GM18909 (cell line): ENCODE measurements around the gene LNPEP.
"Not testable (repeated sequence)": the region's sequence is repeated elsewhere in the genome, so short reads cannot be mapped to it uniquely, and the experiment has no call there.

Experiments used
- ATAC-seq: cut with Tn5 transposase; IDR thresholded peaks from one replicate; pipeline ENCODE4 v1.9.1; 2021; ENCODE audit warnings: mild to moderate bottlenecking; ENCODE audit not compliant: unreplicated experiment, poor library complexity

LNPEP gene

GRCh38 chr5:96928931-96929708, 6.8 kb upstream of the LNPEP start:
- ATAC-seq, result no peak

GRCh38 chr5:96930058-96930457, 5.8 kb upstream of the LNPEP start:
- ATAC-seq, result no peak

- no peak for ATAC-seq
These were observed 5.3 kb upstream of the LNPEP start for GRCh38 chr5:96930589-96930988.

GRCh38 chr5:96931037-96931436, 4.8 kb upstream of the LNPEP start:
- ATAC-seq, result not testable (repeated sequence)

- ATAC-seq, result no peak
These were observed 4.3 kb upstream of the LNPEP start for GRCh38 chr5:96931605-96932004.

- no peak for ATAC-seq
These were observed 3.9 kb upstream of the LNPEP start for GRCh38 chr5:96932026-96932425.

GRCh38 chr5:96933764-96934707, 1.8 kb upstream of the LNPEP start:
- peak; percentile 0 for ATAC-seq

- peak; percentile 70 for ATAC-seq
These were observed 947 bp upstream of the LNPEP start for GRCh38 chr5:96934708-96935558.

- peak; percentile 32 for ATAC-seq
These were observed 796 bp downstream of the LNPEP start for GRCh38 chr5:96936431-96937320.

- no peak for ATAC-seq
These were observed 4.7 kb downstream of the LNPEP start for GRCh38 chr5:96940586-96940985.

- no peak for ATAC-seq
These were observed 5.3 kb downstream of the LNPEP start for GRCh38 chr5:96941140-96941539.

- ATAC-seq, result no peak
These were observed 6.2 kb downstream of the LNPEP start for GRCh38 chr5:96942078-96942477.

GRCh38 chr5:96942911-96943310, 7.0 kb downstream of the LNPEP start:
- no peak for ATAC-seq

GRCh38 chr5:96943799-96944198, 7.9 kb downstream of the LNPEP start:
- ATAC-seq, result no peak

GRCh38 chr5:96945144-96945897, 9.4 kb downstream of the LNPEP start:
- ATAC-seq, result no peak

GRCh38 chr5:96946381-96946780, 10.5 kb downstream of the LNPEP start:
- no peak for ATAC-seq

- no peak for ATAC-seq
These were observed 16.4 kb downstream of the LNPEP start for GRCh38 chr5:96952118-96952750.

- no peak for ATAC-seq
These were observed 17.3 kb downstream of the LNPEP start for GRCh38 chr5:96952974-96953730.
